Stimulated activated CD4-positive, alpha-beta T cell treated with anti-CD3 and anti-CD28 coated beads, TNF-alpha, amount 100 ng/mL, for 1 hour (primary cell): ENCODE measurements around the gene KCNB1.
"Not testable (repeated sequence)": the region's sequence is repeated elsewhere in the genome, so short reads cannot be mapped to it uniquely, and the experiment has no call there.

Experiments used
- DNase-seq, 3 donors: peaks; one replicate each; pipeline ENCODE4 v3.0.0-alpha.2; 2020; ENCODE audit warnings: low read depth in 3 of 3, low spot score in 1 of 3

Gene KCNB1

DNA sequence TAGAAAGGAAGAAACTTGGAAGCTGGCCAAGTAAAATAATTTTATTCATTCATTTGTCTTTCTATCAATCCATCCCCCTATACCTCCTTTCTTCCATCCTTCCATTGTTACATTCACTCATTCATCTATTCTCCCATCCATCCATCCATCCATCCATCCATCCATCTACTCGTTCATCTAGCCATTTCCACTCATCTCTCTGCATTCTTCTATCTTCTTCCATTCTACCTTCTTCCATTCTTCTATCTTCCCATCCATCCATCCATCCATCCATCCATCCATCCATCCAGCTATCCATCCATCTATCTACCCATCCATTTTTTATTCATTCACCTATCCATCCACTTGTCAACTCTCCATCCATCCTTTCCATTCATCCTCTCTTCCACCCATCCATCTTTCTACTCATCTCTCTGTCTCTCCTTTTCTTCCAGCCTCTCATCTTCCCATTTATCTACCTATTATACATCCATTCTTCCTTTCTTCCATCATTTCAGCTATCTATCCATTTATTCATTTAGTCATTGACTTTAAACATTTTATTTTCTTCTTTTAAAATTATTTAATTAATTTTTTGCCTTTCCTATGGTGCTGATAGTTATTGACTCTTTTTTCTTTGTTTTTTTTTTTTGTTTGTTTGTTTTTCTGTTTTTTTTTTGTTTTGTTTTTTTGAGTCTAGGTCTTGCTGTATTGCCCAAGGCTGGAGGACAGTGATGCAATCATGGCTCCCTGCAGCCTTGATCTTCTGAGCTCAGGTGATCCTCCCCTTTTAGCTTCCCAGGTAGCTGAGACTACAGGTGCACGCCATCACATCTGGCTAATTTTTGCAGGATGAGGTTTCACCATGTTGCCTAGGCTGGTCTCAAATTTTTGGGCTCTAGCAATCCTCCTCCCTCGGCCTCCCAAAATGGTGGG is 151.5 kb downstream of the KCNB1 start:
- no peak for DNase-seq

GRCh38 chr20:49328790-49329189 is 153.7 kb downstream of the KCNB1 start:
- DNase-seq, result no peak

DNA sequence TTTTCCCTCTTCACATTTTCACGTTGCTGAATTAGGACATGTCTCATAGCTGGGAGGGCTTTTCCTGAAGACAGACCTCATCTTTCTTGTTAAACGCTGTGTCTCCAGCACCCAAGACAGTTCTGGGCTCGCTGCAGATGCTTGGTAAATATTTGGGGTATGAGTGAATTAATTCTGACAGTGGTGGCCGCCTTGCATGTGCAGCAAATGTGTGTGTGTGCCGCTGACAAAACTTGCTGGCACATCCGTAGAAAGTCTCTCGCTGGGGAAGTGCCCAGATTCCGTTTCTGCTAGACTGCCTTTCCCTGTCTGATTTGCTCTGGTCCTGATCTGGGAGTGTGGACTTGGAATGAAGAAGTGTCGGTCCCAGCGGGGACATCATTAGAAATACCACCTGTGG is 156.4 kb downstream of the KCNB1 start:
- no peak for DNase-seq

GRCh38 chr20:49324306-49324705 is 158.2 kb downstream of the KCNB1 start:
- no peak for DNase-seq

DNA sequence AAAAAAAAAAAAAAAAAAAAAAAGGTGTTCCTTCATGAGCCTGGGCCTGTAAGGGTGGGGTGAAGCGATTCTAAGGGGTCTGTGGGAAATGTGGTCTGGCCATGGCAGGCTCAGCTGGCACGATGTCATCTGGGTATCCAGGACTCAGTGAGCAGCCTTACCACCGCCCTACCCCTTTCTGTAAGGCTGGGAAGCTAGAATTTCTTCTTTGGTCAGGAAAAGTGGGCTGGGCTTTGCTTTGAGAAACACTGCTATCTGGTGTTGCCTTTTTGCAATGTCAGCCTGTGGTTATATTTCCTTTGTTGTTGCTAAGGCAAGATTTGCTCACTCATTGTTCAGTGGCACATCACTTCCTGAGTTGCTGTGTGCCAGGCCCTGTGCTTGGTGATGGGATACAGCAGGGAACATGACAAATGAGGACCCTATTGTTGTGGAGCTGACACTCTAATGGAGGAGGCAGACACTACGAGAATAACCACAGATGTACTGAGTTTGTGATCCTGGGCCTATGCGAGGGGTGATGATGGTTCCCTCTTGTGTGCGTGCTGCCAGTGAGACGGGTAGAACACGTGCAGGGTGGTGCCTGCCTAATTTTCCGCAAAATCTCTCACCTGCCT is 158.7 kb downstream of the KCNB1 start:
- DNase-seq, result no peak

DNA sequence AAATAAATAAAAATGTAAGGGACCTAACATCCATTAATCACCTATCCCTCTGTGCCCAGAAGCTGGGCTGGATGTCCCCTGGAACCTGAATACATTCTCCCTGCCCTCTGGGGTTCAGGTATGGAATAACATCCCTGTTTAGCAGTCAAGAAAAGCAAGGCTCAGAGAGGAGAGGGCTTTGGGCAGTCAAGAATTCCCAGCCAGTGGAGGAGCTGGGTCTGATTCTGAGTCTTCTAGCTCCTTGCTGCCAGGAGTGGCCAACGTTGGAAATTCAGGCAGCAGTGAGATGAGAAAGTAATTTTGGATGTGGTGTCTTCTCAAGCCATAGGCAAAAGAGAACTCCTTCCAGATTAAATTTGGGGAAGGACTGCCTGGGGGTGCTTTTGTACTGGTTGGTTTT is 162.0 kb downstream of the KCNB1 start:
- no peak for DNase-seq

DNA sequence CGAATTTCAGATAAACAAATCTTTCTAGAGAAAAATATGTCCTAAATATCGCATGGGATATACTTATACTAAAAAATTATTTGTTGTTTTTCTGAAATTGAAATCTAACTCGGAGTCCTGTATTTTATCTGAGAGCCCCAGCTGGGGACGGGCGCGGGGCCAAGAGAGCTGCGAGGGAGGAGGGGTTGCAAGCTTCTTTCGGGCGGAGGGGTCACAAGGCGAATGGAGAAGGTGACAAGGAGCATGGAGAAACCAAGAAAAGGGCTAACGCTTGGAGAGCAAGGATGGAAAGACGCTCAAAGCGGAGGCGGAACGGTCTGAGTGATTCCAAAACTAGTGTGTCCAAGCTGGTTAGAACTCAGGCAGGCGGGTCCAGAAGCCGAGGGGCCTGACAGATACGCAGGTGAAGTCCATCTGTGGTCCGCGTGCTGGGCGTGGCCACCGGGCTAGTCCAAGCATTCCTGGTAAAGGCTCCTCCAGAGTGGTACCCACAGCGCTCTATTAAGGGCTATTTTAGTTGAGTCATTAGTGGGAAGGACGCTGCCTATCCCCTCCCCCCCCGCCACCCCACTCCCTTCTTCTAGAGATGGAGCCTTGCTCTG is 163.2 kb downstream of the KCNB1 start:
- DNase-seq, result no peak

- no peak for DNase-seq
Observed at GRCh38 chr20:49318430-49319207, 163.8 kb downstream of the KCNB1 start.

DNA sequence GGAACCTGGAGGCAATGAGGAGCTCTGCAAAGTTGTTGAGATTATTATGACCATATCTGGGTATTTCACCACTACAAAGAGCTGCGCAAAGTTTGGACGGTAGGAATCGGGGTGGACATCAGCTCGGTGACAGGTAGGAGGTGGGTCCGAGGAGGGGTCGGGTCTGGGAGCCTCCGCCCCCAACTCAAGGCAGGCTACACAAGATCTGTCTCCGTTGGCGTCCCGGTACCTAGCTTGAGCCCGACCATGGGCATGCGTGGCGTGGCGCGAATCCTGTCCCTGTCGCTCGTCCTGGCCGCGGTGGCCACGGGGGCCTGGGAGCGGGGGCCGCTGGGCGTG is 164.4 kb downstream of the KCNB1 start:
- no peak for DNase-seq

- DNase-seq, result no peak
Observed at GRCh38 chr20:49316704-49317103, 165.8 kb downstream of the KCNB1 start.

DNA sequence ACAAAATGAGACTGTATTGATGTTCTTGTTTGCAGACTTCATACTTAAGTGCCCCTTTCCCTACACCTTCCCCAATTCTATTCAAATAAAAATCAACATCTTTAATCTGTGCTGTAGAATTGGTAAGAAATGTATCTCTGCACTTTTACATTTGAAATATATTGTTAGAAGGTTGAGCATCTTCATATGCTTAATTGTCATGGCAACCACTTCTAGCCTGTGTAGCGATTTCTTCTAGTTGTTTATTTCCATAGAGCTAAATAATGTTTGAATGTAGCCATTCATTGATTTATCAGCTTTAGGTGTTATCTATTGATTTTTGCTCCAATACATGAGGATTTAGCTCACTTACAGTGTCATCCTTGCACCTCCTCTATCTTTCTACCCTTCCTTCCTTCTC is 166.9 kb downstream of the KCNB1 start:
- no peak for DNase-seq

DNA sequence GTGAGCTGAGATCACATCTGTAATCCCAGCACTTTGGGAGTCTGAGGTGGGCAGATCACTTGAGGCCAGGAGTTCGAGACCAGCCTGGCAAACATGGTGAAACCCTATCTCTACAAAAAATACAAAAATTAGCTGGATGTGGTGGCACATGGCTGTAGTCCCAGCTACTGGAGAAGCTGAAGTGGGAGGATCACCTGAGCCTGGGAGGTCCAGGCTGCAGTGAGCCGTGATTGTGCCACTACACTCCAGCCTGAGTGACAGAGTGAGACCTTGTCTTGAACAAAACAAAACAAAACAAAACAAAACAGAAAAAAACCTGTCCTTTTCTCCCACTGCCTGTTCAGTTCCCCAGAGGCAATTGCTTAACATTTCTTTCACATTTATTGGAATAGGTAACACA is 168.4 kb downstream of the KCNB1 start:
- not testable (repeated sequence) for DNase-seq
